Nephron progenitor cell (in vitro differentiated cells): Measurements from ENCODE around the gene HFE.

Experiments used
- DNase-seq: peaks from one replicate; pipeline ENCODE4 v3.0.0; 2021
- H3K27ac Mint-ChIP-seq: 2 replicates; pipeline ENCODE4 v1.8.0; 2021; ENCODE audit warnings: mild to moderate bottlenecking, moderate library complexity, mixed read lengths
- H3K27me3 Mint-ChIP-seq: 2 replicates; pipeline ENCODE4 v1.8.0; 2021; ENCODE audit warnings: mild to moderate bottlenecking, low read depth, mixed read lengths; ENCODE audit not compliant: poor library complexity
- H3K36me3 Mint-ChIP-seq: 2 replicates; pipeline ENCODE4 v1.8.0; 2021; ENCODE audit warnings: low read depth, mixed read lengths
- H3K4me1 Mint-ChIP-seq: 2 replicates; pipeline ENCODE4 v1.8.0; 2021; ENCODE audit warnings: mixed read lengths
- H3K4me3 Mint-ChIP-seq: 2 replicates; pipeline ENCODE4 v1.8.0; 2021; ENCODE audit warnings: mild to moderate bottlenecking, moderate library complexity, mixed read lengths
- H3K9me3 Mint-ChIP-seq: 2 replicates; pipeline ENCODE4 v1.8.0; 2021; ENCODE audit warnings: mild to moderate bottlenecking, moderate library complexity, mixed read lengths
- TF ChIP-seq, protein P1 (sequence below): fragments of 200-600 bp; sonication (generic); IDR thresholded peaks from 2 replicates; pipeline ENCODE4 v1.5.0; 2021; ENCODE audit warnings: antibody characterized with exemption

Gene HFE

DNA sequence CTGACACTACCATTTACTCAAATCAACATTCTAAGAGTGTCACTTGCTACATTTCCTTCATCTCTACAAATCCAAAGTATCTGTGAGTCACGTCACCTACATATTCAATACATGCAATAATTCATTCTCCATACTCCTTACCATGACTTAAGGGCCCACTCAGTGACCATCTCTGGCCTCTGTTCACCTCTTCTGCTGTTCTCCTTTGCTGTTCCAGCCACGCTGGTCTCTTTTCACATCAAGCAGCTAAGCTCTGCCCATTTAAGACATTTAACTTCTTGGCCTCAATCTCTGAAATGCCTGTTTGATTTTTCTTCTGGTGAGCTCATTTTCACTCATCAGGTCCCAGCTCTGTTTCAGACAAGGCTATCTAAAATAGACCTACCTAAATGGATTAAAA lies 46.5 kb downstream of the HFE start:
- DNase-seq: no peak
- peaks cover 42% of the 10 kb centered on the region for H3K4me1 Mint-ChIP-seq
- H3K27ac Mint-ChIP-seq: no peak overlapping the region
- TF ChIP-seq, protein P1, sequence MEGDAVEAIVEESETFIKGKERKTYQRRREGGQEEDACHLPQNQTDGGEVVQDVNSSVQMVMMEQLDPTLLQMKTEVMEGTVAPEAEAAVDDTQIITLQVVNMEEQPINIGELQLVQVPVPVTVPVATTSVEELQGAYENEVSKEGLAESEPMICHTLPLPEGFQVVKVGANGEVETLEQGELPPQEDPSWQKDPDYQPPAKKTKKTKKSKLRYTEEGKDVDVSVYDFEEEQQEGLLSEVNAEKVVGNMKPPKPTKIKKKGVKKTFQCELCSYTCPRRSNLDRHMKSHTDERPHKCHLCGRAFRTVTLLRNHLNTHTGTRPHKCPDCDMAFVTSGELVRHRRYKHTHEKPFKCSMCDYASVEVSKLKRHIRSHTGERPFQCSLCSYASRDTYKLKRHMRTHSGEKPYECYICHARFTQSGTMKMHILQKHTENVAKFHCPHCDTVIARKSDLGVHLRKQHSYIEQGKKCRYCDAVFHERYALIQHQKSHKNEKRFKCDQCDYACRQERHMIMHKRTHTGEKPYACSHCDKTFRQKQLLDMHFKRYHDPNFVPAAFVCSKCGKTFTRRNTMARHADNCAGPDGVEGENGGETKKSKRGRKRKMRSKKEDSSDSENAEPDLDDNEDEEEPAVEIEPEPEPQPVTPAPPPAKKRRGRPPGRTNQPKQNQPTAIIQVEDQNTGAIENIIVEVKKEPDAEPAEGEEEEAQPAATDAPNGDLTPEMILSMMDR: no peak
- H3K27me3 Mint-ChIP-seq: no peaks in the 10 kb centered on the region
- H3K36me3 Mint-ChIP-seq: peaks cover 9% of the 10 kb centered on the region
- no peak overlapping the region for H3K4me3 Mint-ChIP-seq
- H3K9me3 Mint-ChIP-seq: no peaks in the 10 kb centered on the region

DNA sequence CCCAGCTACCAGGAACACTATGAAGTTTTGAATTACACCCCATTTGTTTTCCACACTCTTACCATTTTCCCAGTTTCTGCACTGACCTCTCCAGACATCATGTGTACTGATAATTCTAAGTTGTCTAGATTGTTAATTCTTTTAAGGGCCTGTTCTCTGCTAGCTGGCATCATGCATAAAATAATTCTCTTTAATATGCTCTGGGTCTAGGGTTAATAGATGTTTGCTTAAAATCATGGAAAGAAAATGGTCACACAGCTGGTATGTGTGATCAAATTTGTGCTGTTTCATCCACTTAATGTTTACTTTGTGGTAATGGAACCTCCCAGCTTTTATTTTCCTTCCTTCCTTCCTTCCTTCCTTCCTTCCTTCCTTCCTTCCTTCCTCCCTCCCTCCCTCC lies 49.1 kb downstream of the HFE start:
- TF ChIP-seq, protein P1: no peak
- Mint-ChIP-seq H3K27me3 (no peaks in the 10 kb centered on the region), H3K27ac (no peak overlapping the region), H3K9me3 (no peaks in the 10 kb centered on the region), H3K4me1 (peaks cover 44% of the 10 kb centered on the region), H3K36me3 (no peaks in the 10 kb centered on the region), H3K4me3 (no peak overlapping the region)
- DNase-seq: no peak

DNA sequence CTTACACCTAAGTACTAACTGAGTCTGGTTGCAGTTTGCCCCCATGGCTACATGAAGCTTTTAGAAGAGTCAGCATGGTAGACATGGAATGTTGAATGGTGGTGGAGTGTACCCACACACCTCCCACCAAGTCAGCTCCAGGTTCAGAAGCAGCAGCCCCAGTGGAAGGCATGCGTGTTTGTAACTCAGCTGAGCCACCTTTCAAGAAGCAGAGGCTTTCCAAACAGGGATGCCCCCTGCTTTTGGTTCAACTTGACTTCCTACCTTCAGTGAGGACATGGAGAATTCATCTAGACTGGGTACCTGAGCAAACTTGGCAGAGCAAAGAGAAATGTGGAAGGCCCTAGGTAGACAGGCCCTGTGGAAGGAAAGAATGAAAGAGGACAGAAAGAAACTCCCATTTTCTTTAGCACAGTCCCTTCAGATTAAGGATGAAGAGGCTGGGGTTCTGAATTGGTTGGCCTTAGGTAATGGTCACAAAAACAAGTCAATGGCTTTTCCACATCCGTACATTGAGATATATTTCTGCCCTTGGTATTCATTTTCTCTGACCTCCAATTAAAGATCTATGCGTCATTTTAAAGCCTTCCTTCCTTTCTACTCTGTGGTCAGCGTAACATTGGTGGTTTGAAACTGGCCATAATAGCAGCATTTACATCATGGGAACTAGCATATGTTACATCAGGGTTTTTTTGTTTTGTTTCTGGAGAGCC lies 53.2 kb downstream of the HFE start:
- H3K36me3 Mint-ChIP-seq: no peaks in the 10 kb centered on the region
- H3K4me1 Mint-ChIP-seq: peaks cover 50% of the 10 kb centered on the region
- H3K4me3 Mint-ChIP-seq: no peak overlapping the region
- TF ChIP-seq, protein P1: no peak
- DNase-seq: no peak
- H3K9me3 Mint-ChIP-seq: peaks cover 5% of the 10 kb centered on the region
- H3K27ac Mint-ChIP-seq: no peak overlapping the region
- H3K27me3 Mint-ChIP-seq: no peaks in the 10 kb centered on the region

DNA sequence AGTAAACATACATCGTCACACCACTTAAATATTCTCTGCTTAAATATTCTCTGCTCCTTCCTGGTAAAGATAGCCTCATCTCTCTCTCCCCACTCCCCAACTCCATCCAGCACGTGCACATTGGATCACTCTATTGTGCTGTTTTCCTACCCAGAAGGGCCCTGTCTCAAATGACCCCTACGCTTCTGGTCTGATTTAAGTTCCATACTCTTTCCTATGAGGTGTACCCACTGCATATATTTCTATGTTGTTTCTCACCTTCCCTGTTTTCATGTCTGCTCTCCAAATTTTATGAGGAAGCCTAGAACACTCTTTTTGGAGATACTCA lies 53.7 kb downstream of the HFE start:
- TF ChIP-seq, protein P1: no peak
- Mint-ChIP-seq H3K9me3 (peaks cover 5% of the 10 kb centered on the region), H3K27ac (no peak overlapping the region), H3K4me3 (no peak overlapping the region), H3K36me3 (no peaks in the 10 kb centered on the region), H3K27me3 (no peaks in the 10 kb centered on the region), H3K4me1 (peaks cover 47% of the 10 kb centered on the region)
- no peak for DNase-seq

DNA sequence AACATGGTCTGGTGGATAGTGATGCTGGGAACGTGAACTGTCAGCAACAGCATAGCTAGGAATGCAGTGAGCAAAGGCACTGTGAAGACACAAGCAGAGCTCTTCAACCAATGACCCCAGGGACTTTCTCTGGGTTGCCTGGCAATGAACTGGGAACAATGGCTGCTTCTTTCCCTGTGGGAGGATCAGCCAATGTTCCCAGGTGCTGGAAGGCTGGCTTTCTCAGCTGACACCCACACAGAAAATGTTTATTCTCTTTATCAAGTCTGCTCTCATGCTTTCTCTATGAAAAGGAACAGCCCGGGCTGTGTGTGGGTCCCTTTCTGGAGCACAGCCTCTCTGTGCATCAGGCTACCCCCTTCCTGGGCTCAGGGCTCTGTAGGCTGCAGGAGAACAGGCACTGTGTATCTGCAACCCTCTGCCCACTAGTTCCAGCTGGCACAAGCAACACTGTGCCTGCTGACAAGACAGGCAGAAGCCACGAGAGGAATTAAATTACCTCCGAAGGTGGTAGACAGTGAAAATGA lies 54.2 kb downstream of the HFE start:
- no peaks in the 10 kb centered on the region for H3K27me3 Mint-ChIP-seq
- no peak overlapping the region for H3K27ac Mint-ChIP-seq
- H3K4me1 Mint-ChIP-seq: peaks cover 42% of the 10 kb centered on the region
- H3K36me3 Mint-ChIP-seq: no peaks in the 10 kb centered on the region
- TF ChIP-seq, protein P1: no peak
- no peak overlapping the region for H3K4me3 Mint-ChIP-seq
- peaks cover 5% of the 10 kb centered on the region for H3K9me3 Mint-ChIP-seq
- DNase-seq: no peak

DNA sequence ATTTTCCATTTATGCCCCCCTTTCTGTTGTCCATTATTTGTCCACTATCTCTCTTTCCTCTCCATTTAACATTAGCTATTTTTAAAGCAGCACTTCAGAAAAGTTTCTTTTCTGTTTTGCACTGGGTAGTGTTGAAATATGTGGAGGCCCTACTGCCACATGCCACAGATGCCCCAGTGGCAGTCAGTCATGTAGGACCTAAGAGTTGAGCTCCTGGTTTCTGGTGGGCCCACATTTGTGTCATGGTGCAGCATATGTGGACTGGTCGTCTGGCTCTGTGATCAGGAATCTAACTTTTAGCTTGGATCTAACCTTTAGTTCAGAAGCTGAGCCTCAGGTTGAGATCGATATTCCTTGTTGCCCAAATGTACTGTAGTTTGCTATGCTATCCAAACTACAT lies 54.8 kb downstream of the HFE start:
- DNase-seq: no peak
- H3K27me3 Mint-ChIP-seq: no peaks in the 10 kb centered on the region
- peaks cover 38% of the 10 kb centered on the region for H3K4me1 Mint-ChIP-seq
- H3K36me3 Mint-ChIP-seq: no peaks in the 10 kb centered on the region
- H3K27ac Mint-ChIP-seq: peak overlapping the region; percentile 41
- no peak overlapping the region for H3K4me3 Mint-ChIP-seq
- H3K9me3 Mint-ChIP-seq: peaks cover 5% of the 10 kb centered on the region
- TF ChIP-seq, protein P1: no peak
